Femur (tissue), 1 donor: ENCODE measurements around the gene TMEM222.

Experiments
- DNase-seq: peaks from one replicate; pipeline ENCODE4 v3.0.0-alpha.2; 2017

The TMEM222 gene

GRCh38 chr1:27306892-27307761, 14.8 kb upstream of the TMEM222 start:
- no peak for DNase-seq

GRCh38 chr1:27307874-27308598, 13.9 kb upstream of the TMEM222 start:
- DNase-seq = no peak

GRCh38 chr1:27314169-27314568, 7.8 kb upstream of the TMEM222 start:
- no peak for DNase-seq

- no peak for DNase-seq
Measured at GRCh38 chr1:27314737-27315136, 7.2 kb upstream of the TMEM222 start.

- DNase-seq = no peak
Measured at GRCh38 chr1:27316860-27317259, 5.1 kb upstream of the TMEM222 start.

GRCh38 chr1:27318136-27318535, 3.8 kb upstream of the TMEM222 start:
- DNase-seq = no peak

GRCh38 chr1:27318596-27318995, 3.4 kb upstream of the TMEM222 start:
- no peak for DNase-seq

- DNase-seq = no peak
Measured at GRCh38 chr1:27322569-27323240, 742 bp downstream of the TMEM222 start.

- no peak for DNase-seq
Measured at GRCh38 chr1:27325286-27325685, 3.3 kb downstream of the TMEM222 start.

GRCh38 chr1:27327964-27328363, 6.0 kb downstream of the TMEM222 start:
- DNase-seq = no peak

- no peak for DNase-seq
Measured at GRCh38 chr1:27330786-27331185, 8.8 kb downstream of the TMEM222 start.

- no peak for DNase-seq
Measured at GRCh38 chr1:27331426-27331825, 9.5 kb downstream of the TMEM222 start.

GRCh38 chr1:27331922-27332321, 10.0 kb downstream of the TMEM222 start:
- DNase-seq = no peak

GRCh38 chr1:27332536-27333281, 10.7 kb downstream of the TMEM222 start:
- no peak for DNase-seq

GRCh38 chr1:27333717-27334279, 11.8 kb downstream of the TMEM222 start:
- DNase-seq = no peak

- DNase-seq = no peak
Measured at GRCh38 chr1:27335506-27336422, 13.8 kb downstream of the TMEM222 start.

- DNase-seq = no peak
Measured at GRCh38 chr1:27336756-27337155, 14.8 kb downstream of the TMEM222 start.

GRCh38 chr1:27338751-27339150, 16.8 kb downstream of the TMEM222 start:
- no peak for DNase-seq

GRCh38 chr1:27339213-27339612, 17.2 kb downstream of the TMEM222 start:
- DNase-seq = no peak

GRCh38 chr1:27341525-27342252, 19.7 kb downstream of the TMEM222 start, which contains the start of gene SYTL1:
SYTL1 (plus strand) TSS chr1:27342022; CDS start chr1:27345335, 3,313 bp downstream.
- peak; percentile 60 for DNase-seq

GRCh38 chr1:27342391-27342777, 20.4 kb downstream of the TMEM222 start:
- DNase-seq = no peak
